K562 (cell line): ENCODE data around the gene SDC3. TPM values are rescaled to one million over a fixed set of nuclear protein-coding genes. Genes with fewer than 3 reads are reported as not detected.
A peak's percentile ranks its signal among the peaks of the same experiment; 100 is the strongest.

Source experiments
- CREM ChIP-seq: IDR thresholded peaks from 2 replicates; pipeline ENCODE4 v1.6.1; 2014; ENCODE audit warnings: antibody characterized with exemption, low read depth
- CTBP1 ChIP-seq: fragments of 450-650 bp; IDR thresholded peaks from 2 replicates; pipeline ENCODE4 v1.6.1; 2016; ENCODE audit warnings: borderline replicate concordance
- E2F3 ChIP-seq: fragments of 250-450 bp; sonication (Bioruptor Pico); IDR thresholded peaks from 2 replicates; pipeline ENCODE4 v1.4.0; 2020; ENCODE audit warnings: mild to moderate bottlenecking
- EP300 ChIP-seq: IDR thresholded peaks from 2 replicates; pipeline ENCODE4 v1.6.1; 2012; ENCODE audit warnings: low read length, improper control_type of control experiment
- GABPA ChIP-seq: fragments of 200-800 bp; sonication (Bioruptor generic); conservative IDR thresholded peaks from 2 replicates; pipeline ENCODE4 v1.6.1; 2016; ENCODE audit warnings: low read depth, missing genetic modification characterization, missing compliant biosample characterization
- HMGXB4 ChIP-seq: sonication (generic); formaldehyde crosslinking; IDR thresholded peaks from 2 replicates; pipeline ENCODE4 v1.8.1; 2023; ENCODE audit warnings: mild to moderate bottlenecking, missing genetic modification reagents
- IRF1 ChIP-seq: sonication (generic); formaldehyde crosslinking; IDR thresholded peaks from 2 replicates; pipeline ENCODE4 v1.8.0; 2022; ENCODE audit warnings: missing genetic modification reagents, mild to moderate bottlenecking, borderline replicate concordance
- JUND ChIP-seq, 2 experiments: IDR thresholded peaks; 2 replicates in 1 of 2; 3 replicates in 1 of 2; pipeline ENCODE4 v1.6.1; 2011; ENCODE audit warnings: borderline replicate concordance in 2 of 2, low read depth in 2 of 2, low read length in 2 of 2, improper control_type of control experiment in 1 of 2, missing biosample characterization in 1 of 2, missing genetic modification characterization in 1 of 2, missing genetic modification reagents in 1 of 2
- KLF6 ChIP-seq: fragments of 250-450 bp; sonication (Bioruptor Pico); IDR thresholded peaks from 2 replicates; pipeline ENCODE4 v1.4.0; 2020; ENCODE audit warnings: mild to moderate bottlenecking, moderate library complexity, borderline replicate concordance
- MEIS2 ChIP-seq: fragments of 450-650 bp; IDR thresholded peaks from 2 replicates; pipeline ENCODE4 v1.6.1; 2014; ENCODE audit warnings: mild to moderate bottlenecking; ENCODE audit not compliant: partially characterized antibody
- OTX1 ChIP-seq: fragments of 450-650 bp; formaldehyde crosslinking; IDR thresholded peaks from 2 replicates; pipeline ENCODE4 v1.4.0; 2022; ENCODE audit warnings: mild to moderate bottlenecking
- SMARCB1 ChIP-seq: IDR thresholded peaks from 2 replicates; pipeline ENCODE4 v1.6.1; 2011; ENCODE audit warnings: improper control_type of control experiment, low read depth; ENCODE audit not compliant: insufficient read length
- SMARCE1 ChIP-seq: fragments of 450-650 bp; IDR thresholded peaks from 2 replicates; pipeline ENCODE4 v1.7.1; 2016; ENCODE audit warnings: mild to moderate bottlenecking
- TCF7 ChIP-seq: sonication (generic); IDR thresholded peaks from 2 replicates; pipeline ENCODE4 v1.6.1; 2016; ENCODE audit warnings: antibody characterized with exemption, borderline replicate concordance
- U2AF1 ChIP-seq: fragments of 200-400 bp; formaldehyde crosslinking; optimal IDR thresholded peaks from 2 replicates; pipeline ENCODE3; 2017; ENCODE audit warnings: mild to moderate bottlenecking, low read depth, low read length, moderate library complexity
- ZFP30 ChIP-seq: fragments of 250-450 bp; sonication (Bioruptor Pico); IDR thresholded peaks from 2 replicates; pipeline ENCODE4 v1.8.0; 2022; ENCODE audit warnings: moderate library complexity, mild to moderate bottlenecking, inconsistent platforms, borderline replicate concordance
- ZFX ChIP-seq: sonication (generic); formaldehyde crosslinking; IDR thresholded peaks from 2 replicates; pipeline ENCODE4 v1.8.0; 2022; ENCODE audit warnings: mild to moderate bottlenecking, missing genetic modification reagents, moderate library complexity
- ZNF717 ChIP-seq: fragments of 250-450 bp; sonication (Bioruptor Pico); IDR thresholded peaks from 2 replicates; pipeline ENCODE4 v1.5.0; 2021
- ZNF76 ChIP-seq: fragments of 250-450 bp; sonication (Bioruptor Pico); IDR thresholded peaks from 2 replicates; pipeline ENCODE4 v1.4.0; 2020; ENCODE audit warnings: mild to moderate bottlenecking, moderate library complexity, borderline replicate concordance
- polyA plus RNA-seq, 8 experiments: library from polyadenylated mRNA; depleted of rRNA in 4 of 8; stranded (reverse) in 5 of 8; unstranded in 3 of 8; fragments of >200 nt; fragmentation: Nextera tagmentation in 2 of 8; fragmentation: Illumina TruSeq in 1 of 8; extraction: Ambion mirVana in 2 of 8; extraction: Trizol in 1 of 8; gene quantifications; 2 replicates each; pipeline versions ENCODE4 v1.2.1 to v1.2.3, GENCODE V29; 2011 to 2014; ENCODE audit warnings: inconsistent platforms in 1 of 8, missing spikeins in 1 of 8
- total RNA-seq, 7 experiments: library from RNA; depleted of rRNA in 6 of 7; stranded (reverse); fragments of >200 nt in 6 of 7; fragmentation: Illumina TruSeq in 2 of 7; extraction: Trizol in 2 of 7; gene quantifications; 2 replicates each; pipeline versions ENCODE4 v1.2.1 to v1.2.3, GENCODE V29; 2011 to 2021; ENCODE audit warnings: low replicate concordance in 1 of 7
- TF ChIP-seq, protein P1 (sequence below), 3 experiments: IDR thresholded peaks in 2 of 3; conservative IDR thresholded peaks in 1 of 3; 2 replicates each; pipeline ENCODE4 v1.5.1; 2011 to 2012; ENCODE audit warnings: low read length in 3 of 3, mild to moderate bottlenecking in 3 of 3, control low read depth in 2 of 3, improper control_type of control experiment in 1 of 3, inconsistent platforms in 1 of 3, low read depth in 1 of 3, mixed read lengths in 1 of 3, moderate library complexity in 1 of 3; ENCODE audit not compliant: insufficient read depth in 2 of 3
- TF ChIP-seq, protein P2 (sequence below): sonication (generic); formaldehyde crosslinking; IDR thresholded peaks from 2 replicates; pipeline ENCODE4 v1.8.1; 2022; ENCODE audit warnings: missing genetic modification reagents

The SDC3 gene
- total and polyA plus RNA-seq, 9 of the 15 experiments (the other 6 are each of a cell fraction or from before 2014, with no cell fraction given): 0.38 to 44.1 (median 12.1) TPM

GRCh38 chr1:30911059-30911954, 2.7 kb upstream of the SDC3 start (continued):
- TF ChIP-seq, protein P1, sequence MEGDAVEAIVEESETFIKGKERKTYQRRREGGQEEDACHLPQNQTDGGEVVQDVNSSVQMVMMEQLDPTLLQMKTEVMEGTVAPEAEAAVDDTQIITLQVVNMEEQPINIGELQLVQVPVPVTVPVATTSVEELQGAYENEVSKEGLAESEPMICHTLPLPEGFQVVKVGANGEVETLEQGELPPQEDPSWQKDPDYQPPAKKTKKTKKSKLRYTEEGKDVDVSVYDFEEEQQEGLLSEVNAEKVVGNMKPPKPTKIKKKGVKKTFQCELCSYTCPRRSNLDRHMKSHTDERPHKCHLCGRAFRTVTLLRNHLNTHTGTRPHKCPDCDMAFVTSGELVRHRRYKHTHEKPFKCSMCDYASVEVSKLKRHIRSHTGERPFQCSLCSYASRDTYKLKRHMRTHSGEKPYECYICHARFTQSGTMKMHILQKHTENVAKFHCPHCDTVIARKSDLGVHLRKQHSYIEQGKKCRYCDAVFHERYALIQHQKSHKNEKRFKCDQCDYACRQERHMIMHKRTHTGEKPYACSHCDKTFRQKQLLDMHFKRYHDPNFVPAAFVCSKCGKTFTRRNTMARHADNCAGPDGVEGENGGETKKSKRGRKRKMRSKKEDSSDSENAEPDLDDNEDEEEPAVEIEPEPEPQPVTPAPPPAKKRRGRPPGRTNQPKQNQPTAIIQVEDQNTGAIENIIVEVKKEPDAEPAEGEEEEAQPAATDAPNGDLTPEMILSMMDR (IDR thresholded peaks at IDR 0.05 in 2 of 3, conservative IDR thresholded peaks at IDR 0.05 in 1 of 3; ENCODE audit: insufficient read depth in 2 of 3, low read depth in 1 of 3, low read length in 3 of 3): peak; percentile 96 to 97 (median 96)
- TF ChIP-seq ZFX (CRISPR knock-in tag) (0 out of 2 replicates have a peak, but pooled peaks have one; percentile 10), KLF6 (CRISPR knock-in tag) (0 out of 2 replicates have a peak, but pooled peaks have one; percentile 51), SMARCB1 (no peak), ZFP30 (CRISPR knock-in tag) (no peak), U2AF1 (no peak), JUND (IDR thresholded peaks at IDR 0.05; ENCODE audit: borderline replicate concordance, low read depth, low read length) (peak; percentile 55), JUND (tag; IDR thresholded peaks at IDR 0.05; ENCODE audit: borderline replicate concordance, low read depth, low read length) (peak; percentile 21; the same call in 1 of the 3 replicates), CREM (peak; percentile 53), OTX1 (no peak), EP300 (peak; percentile 31; the same call in 1 of the 2 replicates), ZNF76 (CRISPR knock-in tag) (no peak), IRF1 (CRISPR knock-in tag) (no peak), TCF7 (no peak), CTBP1 (peak; percentile 77), HMGXB4 (CRISPR knock-in tag) (0 out of 2 replicates have a peak, but pooled peaks have one; percentile 71), SMARCE1 (no peak), E2F3 (CRISPR knock-in tag) (no peak), MEIS2 (peak; percentile 5), GABPA (tag) (no peak), ZNF717 (CRISPR knock-in tag) (no peak)
- TF ChIP-seq, protein P2, sequence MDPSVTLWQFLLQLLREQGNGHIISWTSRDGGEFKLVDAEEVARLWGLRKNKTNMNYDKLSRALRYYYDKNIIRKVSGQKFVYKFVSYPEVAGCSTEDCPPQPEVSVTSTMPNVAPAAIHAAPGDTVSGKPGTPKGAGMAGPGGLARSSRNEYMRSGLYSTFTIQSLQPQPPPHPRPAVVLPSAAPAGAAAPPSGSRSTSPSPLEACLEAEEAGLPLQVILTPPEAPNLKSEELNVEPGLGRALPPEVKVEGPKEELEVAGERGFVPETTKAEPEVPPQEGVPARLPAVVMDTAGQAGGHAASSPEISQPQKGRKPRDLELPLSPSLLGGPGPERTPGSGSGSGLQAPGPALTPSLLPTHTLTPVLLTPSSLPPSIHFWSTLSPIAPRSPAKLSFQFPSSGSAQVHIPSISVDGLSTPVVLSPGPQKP (CRISPR knock-in tag): no peak
